ENCODE data around the gene SLC35F6.

DNA sequence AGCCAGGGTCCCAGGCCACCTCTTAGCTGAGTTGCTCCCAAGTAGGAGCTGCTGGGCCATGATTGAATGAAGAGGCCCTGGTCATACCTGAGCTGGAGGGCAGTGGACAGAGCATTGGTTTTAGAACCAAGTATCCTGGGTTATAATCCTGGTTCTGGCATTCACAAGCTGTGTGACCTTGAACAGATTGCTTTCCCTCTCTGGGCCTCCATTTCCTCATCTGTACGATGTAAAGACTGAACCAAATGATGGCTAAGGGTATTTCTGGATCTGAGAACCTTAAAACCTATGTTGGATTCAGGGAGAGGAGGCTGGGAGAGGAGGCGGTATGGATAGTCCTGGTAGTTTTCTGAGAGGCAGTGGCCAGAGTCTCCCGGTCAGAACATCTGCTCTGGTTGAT lies 40.6 kb upstream of the SLC35F6 start:
- TF ChIP-seq, protein P1, sequence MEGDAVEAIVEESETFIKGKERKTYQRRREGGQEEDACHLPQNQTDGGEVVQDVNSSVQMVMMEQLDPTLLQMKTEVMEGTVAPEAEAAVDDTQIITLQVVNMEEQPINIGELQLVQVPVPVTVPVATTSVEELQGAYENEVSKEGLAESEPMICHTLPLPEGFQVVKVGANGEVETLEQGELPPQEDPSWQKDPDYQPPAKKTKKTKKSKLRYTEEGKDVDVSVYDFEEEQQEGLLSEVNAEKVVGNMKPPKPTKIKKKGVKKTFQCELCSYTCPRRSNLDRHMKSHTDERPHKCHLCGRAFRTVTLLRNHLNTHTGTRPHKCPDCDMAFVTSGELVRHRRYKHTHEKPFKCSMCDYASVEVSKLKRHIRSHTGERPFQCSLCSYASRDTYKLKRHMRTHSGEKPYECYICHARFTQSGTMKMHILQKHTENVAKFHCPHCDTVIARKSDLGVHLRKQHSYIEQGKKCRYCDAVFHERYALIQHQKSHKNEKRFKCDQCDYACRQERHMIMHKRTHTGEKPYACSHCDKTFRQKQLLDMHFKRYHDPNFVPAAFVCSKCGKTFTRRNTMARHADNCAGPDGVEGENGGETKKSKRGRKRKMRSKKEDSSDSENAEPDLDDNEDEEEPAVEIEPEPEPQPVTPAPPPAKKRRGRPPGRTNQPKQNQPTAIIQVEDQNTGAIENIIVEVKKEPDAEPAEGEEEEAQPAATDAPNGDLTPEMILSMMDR (IDR thresholded peaks at IDR 0.05), result no peak
- TF ChIP-seq POLR2A (IDR thresholded peaks at IDR 0.05), result no peak
